GM19324 (cell line): Measurements from ENCODE around the gene HCK.
"Not testable (repeated sequence)": the region's sequence is repeated elsewhere in the genome, so short reads cannot be mapped to it uniquely, and the experiment has no call there.

Experiments used
- ATAC-seq: cut with Tn5 transposase; IDR thresholded peaks from one replicate; pipeline ENCODE4 v1.9.1; 2021; ENCODE audit warnings: mild to moderate bottlenecking, moderate library complexity; ENCODE audit not compliant: unreplicated experiment, low FRiP score

Gene HCK

DNA sequence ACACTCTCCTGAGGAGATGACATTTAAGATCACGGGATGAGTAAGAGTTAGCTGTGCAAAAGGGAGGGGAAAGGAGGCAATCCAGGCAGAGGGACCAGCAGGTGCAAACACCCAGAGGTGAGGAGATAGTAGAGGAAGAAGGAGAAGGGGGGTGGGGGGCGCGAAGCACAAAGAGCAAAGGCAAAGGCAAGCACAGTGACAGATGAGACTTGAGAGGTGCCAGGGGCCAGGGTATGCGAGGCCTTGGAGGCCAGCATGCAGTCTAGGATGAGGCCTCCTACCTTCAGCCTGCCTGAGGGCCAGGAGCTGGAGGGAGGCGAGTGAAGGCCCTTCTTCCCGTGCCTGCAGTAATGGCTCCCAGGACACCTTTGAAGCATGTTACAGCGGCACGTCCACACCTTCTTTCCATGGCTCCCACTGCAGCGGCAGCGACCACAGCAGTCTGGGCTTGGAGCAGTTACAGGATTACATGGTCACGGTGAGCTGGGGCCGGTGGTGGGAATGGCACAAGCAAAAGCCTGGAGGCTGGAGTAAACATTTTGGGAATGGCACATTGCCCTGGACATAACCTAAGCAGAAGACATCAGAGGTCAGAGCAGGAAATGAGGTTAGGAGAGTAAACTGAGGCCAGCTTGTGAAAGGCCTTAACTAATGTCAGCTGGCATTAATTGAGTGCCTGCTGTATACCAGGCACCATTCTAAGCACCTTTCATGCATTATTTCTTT lies 23.2 kb upstream of the HCK start:
- no peak for ATAC-seq

DNA sequence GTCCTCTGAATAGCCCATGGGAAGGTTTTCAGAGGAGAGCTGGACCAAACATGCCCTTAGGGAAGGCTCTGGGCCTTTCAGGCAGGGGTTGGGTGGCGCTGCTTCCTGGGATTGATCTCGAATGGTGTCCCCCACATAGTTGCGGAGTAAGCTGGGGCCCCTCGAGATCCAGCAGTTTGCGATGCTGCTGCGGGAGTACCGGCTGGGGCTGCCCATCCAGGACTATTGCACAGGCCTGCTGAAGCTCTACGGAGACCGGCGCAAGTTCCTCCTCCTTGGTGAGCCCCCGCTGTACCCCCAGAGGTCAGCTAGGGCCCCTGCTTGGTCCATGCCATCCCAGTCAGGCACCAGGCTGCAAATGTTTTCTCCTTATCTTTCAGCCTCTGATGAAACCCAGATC lies 22.5 kb upstream of the HCK start:
- no peak for ATAC-seq

DNA sequence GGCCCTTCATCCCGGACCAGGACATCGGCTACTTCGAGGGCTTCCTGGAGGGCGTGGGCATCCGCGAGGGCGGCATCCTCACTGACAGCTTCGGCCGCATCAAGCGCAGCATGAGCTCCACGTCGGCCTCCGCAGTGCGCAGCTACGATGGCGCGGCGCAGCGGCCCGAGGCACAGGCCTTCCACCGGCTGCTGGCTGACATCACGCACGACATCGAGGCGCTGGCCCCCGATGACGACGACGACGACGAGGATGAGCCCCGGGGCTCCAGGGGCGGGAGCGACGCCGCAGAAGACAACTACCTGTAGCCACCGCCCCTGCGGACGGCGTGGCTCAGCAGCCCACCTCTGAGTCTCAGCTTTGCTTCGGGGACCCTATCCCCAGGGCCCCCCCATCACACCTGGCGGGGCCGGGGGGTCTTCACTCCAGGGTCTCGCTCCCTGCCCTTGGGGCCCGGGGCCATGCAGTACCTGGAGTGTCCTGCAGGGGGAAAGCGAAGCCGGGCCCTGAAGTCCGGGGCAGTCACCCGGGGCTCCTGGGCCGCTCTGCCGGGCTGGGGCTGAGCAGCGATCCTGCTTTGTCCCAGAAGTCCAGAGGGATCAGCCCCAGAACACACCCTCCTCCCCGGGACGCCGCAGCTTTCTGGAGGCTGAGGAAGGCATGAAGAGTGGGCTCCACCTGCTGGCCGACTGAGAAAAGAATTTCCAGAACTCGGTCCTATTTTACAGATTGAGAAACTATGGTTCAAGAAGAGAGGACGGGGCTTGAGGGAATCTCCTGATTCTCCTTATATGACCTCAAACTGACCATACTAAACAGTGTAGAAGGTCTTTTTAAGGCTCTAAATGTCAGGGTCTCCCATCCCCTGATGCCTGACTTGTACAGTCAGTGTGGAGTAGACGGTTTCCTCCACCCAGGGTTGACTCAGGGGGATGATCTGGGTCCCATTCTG lies 20.8 kb upstream of the HCK start:
- ATAC-seq = no peak

DNA sequence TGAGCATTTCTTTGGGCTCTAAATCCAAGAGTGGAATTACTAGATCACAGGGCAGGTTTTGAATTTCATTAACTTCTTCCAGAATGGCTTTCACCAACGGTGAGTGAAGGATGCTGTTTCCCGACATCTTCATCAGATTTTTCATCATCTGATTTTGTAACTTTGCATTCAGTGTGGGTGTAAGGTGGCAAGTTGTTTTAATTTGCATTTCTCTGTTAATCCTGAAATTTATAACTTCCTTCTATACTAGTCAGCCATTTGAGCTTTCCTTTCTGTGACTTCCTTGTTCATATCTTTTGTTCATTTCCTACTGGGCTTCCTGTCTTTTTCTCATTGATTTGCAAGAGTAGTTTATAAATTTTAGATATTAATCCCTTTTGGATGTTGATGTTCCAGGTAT lies 18.7 kb upstream of the HCK start:
- no peak for ATAC-seq

DNA sequence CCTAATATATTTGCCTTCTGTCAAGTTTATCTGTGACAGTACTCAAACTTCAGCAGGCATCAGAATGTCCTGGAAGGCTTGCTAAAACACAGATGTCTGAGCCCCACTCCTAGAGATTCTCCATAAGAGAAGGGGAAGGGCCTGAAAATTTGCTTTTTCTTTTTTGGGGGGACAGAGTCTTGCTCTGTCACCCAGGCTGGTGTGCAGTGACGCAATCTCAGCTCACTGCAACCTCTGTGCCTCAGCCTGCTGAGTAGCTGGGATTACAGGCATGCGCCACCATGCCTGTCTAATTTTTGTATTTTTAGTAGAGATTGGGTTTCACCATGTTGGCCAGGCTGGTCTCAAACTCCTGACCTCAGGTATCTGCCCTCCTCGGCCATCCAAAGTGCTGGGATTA lies 18.3 kb upstream of the HCK start:
- not testable (repeated sequence) for ATAC-seq

DNA sequence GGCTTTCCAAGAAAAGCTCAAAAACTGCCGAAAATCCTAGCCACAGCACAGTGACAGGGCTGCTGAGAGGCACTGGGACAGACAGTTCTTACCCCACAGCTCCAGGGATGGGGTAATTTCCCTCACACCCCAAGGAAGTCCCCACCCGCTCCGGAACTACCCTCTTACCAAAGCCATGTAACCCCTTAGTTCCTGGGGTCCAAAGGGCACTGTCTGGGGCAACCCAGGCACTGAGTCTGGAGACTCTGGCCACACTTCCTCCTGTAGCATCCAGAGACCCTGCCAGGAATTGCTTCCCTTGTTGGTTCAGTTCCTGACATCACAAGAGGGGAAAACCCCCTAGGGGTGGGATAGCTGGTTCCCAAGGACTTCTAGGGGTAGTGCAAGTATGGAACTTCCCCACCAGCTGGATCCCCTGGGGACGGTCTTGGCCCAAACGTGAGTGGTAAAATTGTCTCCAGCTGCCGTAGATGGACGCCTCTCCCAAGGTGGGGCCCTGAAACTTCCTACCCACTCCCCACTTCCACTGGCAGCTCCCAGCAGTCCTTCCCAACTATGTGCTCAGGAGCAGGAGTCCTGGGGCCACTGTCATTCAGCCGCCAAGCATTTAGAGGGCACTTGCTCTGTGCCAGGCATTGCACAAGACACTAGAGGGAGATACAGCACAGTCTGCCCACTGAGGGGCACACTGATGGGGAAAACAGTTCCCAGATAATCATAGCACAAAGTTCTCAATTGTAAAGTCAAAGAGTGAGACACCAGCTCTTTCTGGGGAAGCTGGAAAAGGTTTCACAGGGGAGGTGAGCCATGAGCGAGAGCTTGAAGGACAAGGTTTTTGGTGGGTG lies 17.2 kb upstream of the HCK start:
- no peak for ATAC-seq

DNA sequence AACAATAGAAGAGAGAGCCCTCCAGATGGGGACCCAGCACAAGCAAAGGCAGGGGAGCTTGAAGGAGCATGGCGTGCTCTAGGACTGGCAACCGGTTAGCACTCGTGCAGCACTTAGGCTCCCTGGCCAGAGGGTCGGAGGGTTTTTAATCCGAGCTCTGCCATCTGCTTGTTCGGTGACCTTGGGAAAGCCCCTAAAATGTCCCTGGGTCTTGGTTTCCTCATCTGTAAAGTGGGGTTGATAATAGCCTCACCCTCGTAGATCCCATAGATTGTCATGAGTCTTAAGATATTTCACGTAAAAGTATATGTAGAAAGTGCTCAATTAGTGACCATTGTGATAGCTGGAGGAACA lies 16.6 kb upstream of the HCK start:
- ATAC-seq = no peak

DNA sequence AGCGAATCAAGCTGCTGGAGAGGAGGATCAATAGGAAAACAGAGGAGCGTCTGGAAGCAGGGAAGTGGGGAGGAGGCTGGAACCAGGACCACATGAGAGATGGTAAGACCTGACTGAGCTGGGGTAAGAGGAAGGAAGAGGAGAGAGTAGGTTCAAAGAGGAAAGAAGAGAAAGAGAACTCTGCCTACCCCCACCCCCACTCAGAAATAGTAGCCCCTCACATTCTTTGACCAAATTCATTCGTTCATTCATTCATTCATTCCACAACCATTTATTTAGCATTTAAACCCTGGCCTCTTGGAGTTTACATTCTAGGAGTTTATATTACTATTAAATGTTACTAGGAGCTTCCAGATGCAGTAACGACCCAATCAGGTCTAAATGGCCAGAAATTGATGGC lies 15.8 kb upstream of the HCK start:
- no peak for ATAC-seq

DNA sequence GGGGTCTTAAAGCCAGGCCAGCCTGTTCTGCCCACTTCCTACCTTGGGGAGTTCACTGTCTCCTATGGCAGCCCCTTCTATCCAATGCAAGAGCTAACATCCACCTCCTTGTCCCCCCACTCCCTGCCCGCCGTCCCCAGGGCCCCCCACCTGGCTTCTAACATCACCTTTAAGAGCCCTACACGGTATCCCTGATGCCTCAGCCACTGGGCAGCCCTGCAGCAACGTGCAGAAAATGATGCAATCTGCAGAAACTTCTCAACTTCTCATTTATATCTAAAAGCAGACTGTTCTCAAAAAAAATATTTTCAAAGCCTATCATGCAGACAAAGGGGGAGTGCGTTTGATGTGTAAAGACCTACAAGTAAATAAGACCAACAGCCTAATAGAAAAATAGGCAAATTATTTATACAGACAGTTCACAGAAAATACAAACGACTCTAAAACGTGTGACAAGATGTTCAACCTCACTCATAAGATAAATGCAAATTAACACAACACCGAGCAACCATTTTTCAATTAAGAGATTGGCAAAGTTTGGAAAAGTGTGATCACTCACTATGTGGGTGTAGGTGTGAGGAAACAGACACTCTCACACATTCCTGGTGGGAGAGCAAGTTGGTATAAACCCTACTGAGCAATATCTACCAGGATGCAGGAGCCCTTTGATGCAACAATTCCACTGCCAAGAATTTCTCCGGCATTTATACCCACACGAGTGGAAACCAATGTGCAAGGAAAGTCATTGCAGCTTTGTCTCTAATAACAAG lies 15.1 kb upstream of the HCK start:
- ATAC-seq = no peak

DNA sequence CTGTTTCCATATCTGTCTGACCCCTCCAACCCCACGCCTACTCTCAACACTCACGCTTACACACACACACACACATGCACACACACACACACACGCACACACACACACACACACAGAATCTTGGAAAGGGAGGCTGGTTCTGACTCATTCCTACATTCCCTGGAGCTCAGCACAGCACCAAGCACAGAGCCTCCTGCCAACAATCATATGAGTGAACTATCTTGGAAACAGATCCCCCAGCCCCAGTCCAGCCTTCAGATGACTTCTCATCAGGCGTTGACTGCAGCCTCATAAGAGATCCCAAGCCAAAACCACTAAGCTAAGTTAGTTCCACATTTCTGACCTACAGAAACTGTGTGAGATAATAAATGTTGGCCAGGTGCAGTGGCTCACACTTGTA lies 14.1 kb upstream of the HCK start:
- no peak for ATAC-seq

DNA sequence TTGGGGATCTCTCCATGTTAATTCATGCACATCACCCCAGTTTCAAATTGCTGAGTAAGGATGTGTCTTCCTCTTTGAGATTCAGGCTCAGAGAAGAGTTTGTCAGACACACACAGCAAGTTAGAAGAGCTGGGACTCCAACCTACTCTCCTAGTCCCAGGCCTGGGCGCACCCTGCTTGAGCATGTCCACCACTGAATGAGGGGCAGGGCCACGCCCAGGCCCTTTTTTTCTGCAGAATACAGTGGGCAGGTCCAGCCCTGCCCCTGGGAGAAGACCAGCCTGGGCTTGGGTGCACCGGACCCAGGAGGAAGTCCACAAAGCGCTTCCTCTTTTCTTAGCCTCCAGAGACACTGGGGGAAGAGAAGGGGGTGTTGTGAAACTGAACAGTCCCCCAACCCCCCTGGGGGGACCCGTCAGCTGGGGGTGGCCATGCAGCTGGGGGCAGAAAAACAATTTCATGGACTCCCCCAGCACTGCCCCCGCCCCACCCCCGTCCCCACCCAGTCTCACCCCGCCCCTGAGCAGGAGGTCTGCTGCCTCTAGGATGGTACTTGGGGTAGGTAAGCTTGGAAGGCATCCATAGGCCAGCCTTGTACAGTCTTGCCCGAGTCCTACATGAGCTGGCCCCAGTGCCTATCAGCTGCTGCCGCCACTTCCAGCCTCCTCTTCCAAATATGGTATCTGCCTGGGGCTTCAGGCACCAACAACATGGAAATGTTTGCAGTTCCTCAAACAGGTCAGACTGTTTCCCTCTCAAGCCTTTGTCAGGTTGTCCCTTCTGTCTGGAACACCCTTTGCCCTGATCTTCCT lies 11.7 kb upstream of the HCK start:
- peak; percentile 54 for ATAC-seq

DNA sequence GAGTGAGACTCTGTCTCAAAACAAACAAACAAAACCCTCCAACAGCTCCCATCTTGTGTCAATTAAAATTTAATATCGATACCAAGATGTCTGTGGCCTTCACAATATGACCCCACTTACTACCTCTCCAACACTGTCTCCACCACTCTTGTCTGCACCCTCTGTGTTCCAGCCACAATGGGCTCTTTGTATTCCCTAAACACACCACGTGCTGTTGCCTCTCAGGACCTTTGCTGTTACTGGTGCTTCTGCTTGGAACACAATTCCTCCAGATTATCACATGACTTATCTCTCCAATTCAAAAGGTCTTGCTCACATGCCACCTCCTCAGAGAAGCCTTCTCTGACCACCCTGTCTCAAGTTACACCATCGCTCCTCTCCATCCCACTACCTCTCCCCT lies 6.0 kb upstream of the HCK start:
- no peak for ATAC-seq

DNA sequence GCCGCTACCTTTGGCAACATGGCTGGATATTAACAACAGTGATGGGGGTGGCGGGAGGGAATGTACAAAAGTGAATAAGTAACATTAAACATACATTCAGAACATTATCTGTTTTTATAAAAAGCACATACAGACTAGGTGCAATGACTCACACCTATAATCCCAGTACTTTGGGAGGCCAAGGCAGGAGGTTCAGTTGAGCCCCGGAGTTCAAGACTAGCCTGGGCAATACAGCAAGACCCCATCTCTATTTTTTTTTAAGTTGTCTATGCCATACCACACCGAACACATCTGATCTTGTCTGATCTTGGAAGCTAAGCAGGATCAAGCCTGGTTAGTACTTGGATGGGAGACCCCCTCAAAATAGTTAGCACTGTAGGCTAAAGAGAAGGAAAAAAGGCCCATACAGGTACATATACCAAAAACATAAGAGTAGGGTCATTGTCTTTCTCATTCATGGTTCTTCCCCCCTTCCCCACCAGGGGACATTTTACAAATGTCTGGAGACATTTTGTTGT lies 1.7 kb upstream of the HCK start:
- no peak for ATAC-seq

DNA sequence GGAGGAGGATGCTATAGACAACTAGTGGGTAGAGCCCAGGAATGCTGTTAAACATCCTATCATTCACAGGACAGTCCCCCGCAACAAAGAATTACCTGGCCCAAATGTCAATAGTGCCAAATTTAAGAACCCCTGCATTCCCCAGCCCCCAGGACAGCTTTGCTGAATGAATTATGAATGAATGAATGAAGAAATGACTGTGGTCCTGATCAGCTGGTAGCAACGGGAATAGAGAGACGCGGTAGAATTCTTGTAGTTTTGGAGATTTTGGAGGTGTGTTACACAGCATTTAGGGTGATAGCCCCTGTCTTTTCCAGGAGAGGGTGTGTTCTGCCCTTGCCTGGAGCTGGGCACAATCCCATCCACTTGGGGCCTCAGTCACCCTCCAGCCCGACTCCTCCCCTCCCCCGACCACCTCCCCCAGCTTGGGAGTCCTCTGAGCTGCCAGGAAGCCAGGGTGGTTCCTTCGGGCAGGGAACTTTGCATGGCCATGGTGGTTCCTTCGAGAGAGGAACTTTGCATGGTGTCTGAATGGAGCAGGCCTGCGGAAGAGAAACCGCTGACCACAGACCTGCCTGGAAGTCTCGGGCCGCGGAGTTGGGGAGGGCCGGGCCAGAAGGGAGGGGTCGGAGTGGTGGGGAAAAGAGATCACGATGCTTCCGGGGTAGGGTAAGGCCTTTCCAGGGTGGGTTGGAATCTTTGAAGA lies 1.0 kb upstream of the HCK start:
- no peak for ATAC-seq

DNA sequence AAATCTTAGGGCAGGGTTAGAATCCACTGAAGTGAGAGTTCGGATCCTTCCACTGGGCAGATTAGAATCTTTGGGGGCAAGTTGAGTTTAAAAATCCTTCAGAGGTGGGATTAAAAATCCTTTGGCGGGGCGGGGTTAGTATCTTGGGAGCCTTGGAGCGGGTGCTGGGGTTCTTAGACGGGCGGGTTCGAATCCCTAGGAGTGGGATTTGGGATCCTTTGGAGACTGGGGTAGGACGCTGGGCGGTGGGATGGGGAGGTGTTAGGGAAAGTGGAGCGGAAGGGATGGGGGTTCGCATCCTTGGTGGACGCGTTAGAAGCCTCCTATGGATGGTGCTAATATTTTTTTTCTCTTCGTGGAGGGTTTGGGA lies 337 bp upstream of the HCK start:
- no peak for ATAC-seq

DNA sequence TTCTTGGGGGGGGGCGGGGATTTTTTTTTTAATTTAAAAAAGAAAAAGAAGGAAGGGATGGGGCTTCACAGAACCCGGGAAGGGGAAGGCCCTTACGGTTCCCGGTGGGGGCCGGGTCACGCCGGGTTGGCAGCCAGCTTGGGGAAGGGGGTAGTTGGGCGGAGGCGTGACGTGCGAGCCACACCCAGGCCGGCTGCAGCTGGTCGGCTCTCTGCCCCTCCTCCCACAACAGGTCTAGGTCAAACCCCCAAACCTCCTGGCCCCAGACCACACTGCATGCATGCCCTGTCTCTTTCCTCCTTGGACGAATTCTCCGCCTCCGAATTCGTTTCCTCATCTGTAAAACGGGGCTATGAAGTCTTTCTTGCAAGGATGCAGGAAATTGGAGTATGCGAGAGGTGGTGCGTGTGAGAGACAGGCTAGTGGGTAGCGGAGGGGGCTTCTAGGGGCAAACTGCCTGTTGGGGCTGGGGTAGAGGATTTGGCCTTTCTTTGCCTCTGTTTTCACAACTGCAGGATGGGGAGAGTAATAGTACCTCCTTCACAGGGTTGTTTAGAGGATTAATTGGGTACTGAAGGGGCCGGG lies 828 bp downstream of the HCK start:
- ATAC-seq = no peak

DNA sequence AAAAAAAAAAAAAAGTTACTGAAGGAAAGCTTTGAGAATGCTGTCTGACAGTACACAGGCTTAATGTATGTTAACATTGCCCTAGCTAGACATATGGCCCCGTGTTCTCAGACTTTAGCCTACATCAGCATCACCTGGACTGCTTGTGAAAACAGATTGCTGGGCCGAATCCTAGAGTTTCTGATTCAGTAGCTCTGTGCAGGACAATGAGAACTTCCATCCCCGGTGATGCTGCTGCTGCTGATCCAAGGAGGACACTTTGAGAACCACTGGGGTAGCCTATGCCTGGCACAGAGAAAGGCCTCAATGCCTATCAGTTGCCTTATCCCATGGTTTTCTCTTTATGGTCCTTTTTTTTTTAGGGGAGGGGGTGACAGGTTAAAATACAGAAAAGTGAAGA lies 1.6 kb downstream of the HCK start:
- no peak for ATAC-seq

DNA sequence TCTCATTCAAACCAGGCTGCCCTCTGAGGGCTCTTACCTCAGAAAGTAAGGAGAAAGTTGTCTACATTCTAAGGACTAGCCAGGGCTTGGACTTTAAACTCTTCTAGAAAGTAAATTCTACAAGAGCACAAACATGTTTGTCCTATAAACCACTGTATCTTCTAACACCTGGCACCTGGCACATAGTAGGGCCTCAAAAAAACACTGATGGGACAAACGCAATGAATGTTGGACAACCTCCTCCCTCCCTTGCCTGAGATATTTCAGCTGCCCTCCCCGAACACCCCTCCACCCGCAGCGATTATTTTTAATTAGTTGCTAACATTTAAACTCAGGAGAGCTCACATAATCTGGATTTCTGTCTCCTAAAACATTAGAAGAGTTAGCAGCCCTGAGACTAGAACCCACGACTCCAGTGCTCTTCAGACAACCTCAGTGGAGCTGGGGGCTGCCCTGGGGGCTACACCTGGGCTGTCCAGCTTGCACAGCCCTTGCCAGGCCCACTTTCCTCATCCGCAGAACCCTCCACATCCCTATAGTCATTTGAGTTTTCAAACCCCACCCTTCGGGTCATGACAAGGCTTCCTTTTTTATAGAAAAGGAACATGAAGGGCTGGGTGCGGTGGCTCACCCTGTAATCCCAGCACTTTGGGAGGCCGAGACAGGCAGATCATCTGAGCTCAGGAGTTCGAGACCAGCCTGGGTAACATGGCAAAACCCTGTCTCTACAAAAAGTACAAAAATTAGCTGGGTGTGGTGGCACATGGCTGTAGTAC lies 4.9 kb downstream of the HCK start:
- no peak for ATAC-seq
